ENCODE measurements around the gene CD164L2. TPM values are rescaled to one million over a fixed set of nuclear protein-coding genes. Genes with fewer than 3 reads are reported as not detected.
A peak's percentile ranks its signal among the peaks of the same experiment; 100 is the strongest.

Gene CD164L2
- total and polyA plus RNA-seq, 2 experiments from 2014 or later = 2.0 to 2.8 TPM

DNA sequence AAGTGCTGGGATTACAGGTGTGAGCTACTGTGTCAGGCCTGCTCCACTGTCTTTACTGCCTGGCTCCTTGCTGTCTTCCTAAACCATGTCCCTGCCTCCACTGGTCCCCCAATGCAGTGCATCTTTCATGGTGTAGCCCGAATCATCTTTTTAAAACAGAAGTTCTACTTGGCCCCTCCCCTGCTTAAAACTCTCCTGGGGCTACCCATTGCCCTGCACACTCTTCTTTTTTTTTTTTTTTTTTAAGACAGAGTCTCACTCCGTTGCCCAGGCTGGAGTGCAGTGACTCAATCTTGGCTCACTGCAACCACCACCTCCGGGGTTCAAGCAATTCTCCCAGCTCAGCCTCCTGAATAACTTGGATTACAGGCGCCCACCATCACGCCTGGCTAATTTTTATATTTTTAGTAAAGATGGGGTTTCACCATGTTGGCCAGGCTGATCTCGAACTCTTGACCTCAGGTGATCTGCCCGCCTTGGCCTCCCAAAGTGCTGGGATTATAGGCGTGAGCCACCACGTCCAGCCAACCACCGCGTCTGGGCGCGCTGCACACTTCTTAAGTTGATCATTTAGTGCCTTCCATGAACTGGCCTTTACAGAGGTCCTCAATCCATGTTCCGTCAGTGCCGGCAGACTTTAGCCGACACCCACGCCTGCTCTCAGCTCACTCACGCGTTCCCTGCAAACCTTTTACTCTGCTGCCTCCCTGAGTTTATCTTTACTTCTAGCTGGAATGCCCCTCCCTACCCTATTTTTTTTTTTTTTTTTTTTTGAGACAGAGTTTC lies 10.9 kb downstream of the CD164L2 start:
- H2AFZ ChIP-seq = 0 out of 2 replicates have a peak overlapping the region, but pooled peaks have one; percentile 18
- H3K4me1 ChIP-seq (ENCODE audit: insufficient read depth) = peaks cover 7% of the 10 kb centered on the region
- H3F3A ChIP-seq (replicated peaks; ENCODE audit: low read depth) = peaks cover 8% of the 10 kb centered on the region; the same call in 1 of the 2 replicates
- no peaks in the 10 kb centered on the region for H3K36me3 ChIP-seq (ENCODE audit: insufficient read depth)
- no peak overlapping the region for H3K4me3 Mint-ChIP-seq
- ATAC-seq (no peak), DNase-seq (ENCODE audit: low spot score) (no peak)
- no peaks in the 10 kb centered on the region for H3K9me3 Mint-ChIP-seq
- no peaks in the 10 kb centered on the region for H3K27me3 Mint-ChIP-seq (ENCODE audit: insufficient read depth, low read depth, poor library complexity)
- no peaks in the 10 kb centered on the region for H3K9me2 ChIP-seq (ENCODE audit: insufficient read depth)
- H3K4me1 Mint-ChIP-seq = peaks cover 12% of the 10 kb centered on the region
- no peaks in the 10 kb centered on the region for H3K36me3 Mint-ChIP-seq (ENCODE audit: low read depth)
- H3K27ac ChIP-seq (ENCODE audit: low read depth) = no peak overlapping the region
- no peak for TF ChIP-seq ZNF114 (CRISPR knock-in tag; IDR thresholded peaks at IDR 0.05)
- no peak for TF ChIP-seq POLR2AphosphoS5 (IDR thresholded peaks at IDR 0.05; ENCODE audit: low read depth)
- TF ChIP-seq, protein P1, sequence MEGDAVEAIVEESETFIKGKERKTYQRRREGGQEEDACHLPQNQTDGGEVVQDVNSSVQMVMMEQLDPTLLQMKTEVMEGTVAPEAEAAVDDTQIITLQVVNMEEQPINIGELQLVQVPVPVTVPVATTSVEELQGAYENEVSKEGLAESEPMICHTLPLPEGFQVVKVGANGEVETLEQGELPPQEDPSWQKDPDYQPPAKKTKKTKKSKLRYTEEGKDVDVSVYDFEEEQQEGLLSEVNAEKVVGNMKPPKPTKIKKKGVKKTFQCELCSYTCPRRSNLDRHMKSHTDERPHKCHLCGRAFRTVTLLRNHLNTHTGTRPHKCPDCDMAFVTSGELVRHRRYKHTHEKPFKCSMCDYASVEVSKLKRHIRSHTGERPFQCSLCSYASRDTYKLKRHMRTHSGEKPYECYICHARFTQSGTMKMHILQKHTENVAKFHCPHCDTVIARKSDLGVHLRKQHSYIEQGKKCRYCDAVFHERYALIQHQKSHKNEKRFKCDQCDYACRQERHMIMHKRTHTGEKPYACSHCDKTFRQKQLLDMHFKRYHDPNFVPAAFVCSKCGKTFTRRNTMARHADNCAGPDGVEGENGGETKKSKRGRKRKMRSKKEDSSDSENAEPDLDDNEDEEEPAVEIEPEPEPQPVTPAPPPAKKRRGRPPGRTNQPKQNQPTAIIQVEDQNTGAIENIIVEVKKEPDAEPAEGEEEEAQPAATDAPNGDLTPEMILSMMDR (conservative IDR thresholded peaks at IDR 0.05; ENCODE audit: low read depth in 2 of 2) = 0 out of 4 replicates have a peak, but pooled peaks of 1 of the 2 experiments have one; percentile 5
- no peak for TF ChIP-seq REST (IDR thresholded peaks at IDR 0.05; ENCODE audit: unreplicated experiment)
- TF ChIP-seq ETS1 (IDR thresholded peaks at IDR 0.05) = no peak
- no peak for TF ChIP-seq CREB1 (CRISPR knock-in tag; IDR thresholded peaks at IDR 0.05; ENCODE audit: low read depth)
- H4K20me1 ChIP-seq (replicated peaks; ENCODE audit: insufficient read depth) = no peaks in the 10 kb centered on the region
- H3K27me3 ChIP-seq (ENCODE audit: insufficient read depth) = no peaks in the 10 kb centered on the region
- no peak overlapping the region for H3K4me2 ChIP-seq
- no peak overlapping the region for H3K27ac Mint-ChIP-seq
- no peak overlapping the region for H3K4me3 ChIP-seq
- H3K79me2 ChIP-seq (replicated peaks; ENCODE audit: insufficient read depth) = no peaks in the 10 kb centered on the region

Data from GM23338 (cell line).